K562 (cell line): ENCODE results near the gene GALNT7. TPM values are rescaled to one million over a fixed set of nuclear protein-coding genes. Genes with fewer than 3 reads are reported as not detected.

ENCODE experiments used
- FIP1L1 ChIP-seq: fragments of 200-400 bp; formaldehyde crosslinking; IDR thresholded peaks from 2 replicates; pipeline ENCODE4 v1.6.1; 2018; ENCODE audit warnings: mild to moderate bottlenecking, low read depth, low read length; ENCODE audit not compliant: poor library complexity, severe bottlenecking
- HDAC1 ChIP-seq, 2 experiments: fragments of 450-650 bp; IDR thresholded peaks; 2 replicates each; pipeline ENCODE4 v1.6.1; 2016 to 2017; ENCODE audit warnings: inconsistent platforms in 1 of 2, mild to moderate bottlenecking in 1 of 2, moderate library complexity in 1 of 2
- HDAC6 ChIP-seq: IDR thresholded peaks from 2 replicates; pipeline ENCODE4 v1.6.1; 2012; ENCODE audit warnings: low read depth, mild to moderate bottlenecking, control low read depth, inconsistent platforms, low read length, moderate library complexity
- MYC ChIP-seq, 2 experiments: fragments of 250-450 bp in 1 of 2; sonication (Bioruptor Pico) in 1 of 2; IDR thresholded peaks; 2 replicates each; pipeline versions ENCODE4 v1.5.1 to v1.6.1; 2012 to 2021; ENCODE audit warnings: low read depth in 2 of 2, borderline replicate concordance in 1 of 2, improper control_type of control experiment in 1 of 2, low read length in 1 of 2, mild to moderate bottlenecking in 1 of 2, moderate library complexity in 1 of 2
- NFIC ChIP-seq: fragments of 450-650 bp; IDR thresholded peaks from 2 replicates; pipeline ENCODE4 v1.6.1; 2017; ENCODE audit warnings: mild to moderate bottlenecking, inconsistent platforms
- TAF9B ChIP-seq: fragments of 450-650 bp; IDR thresholded peaks from 2 replicates; pipeline ENCODE4 v1.6.1; 2018; ENCODE audit warnings: mild to moderate bottlenecking; ENCODE audit not compliant: partially characterized antibody
- TEAD4 ChIP-seq, 2 experiments: sonication (generic) in 1 of 2; formaldehyde crosslinking in 1 of 2; IDR thresholded peaks; 2 replicates each; pipeline versions ENCODE4 v1.6.1 to v1.8.0; 2012 to 2022; ENCODE audit warnings: borderline replicate concordance in 1 of 2, inconsistent platforms in 1 of 2, low read length in 1 of 2, mild to moderate bottlenecking in 1 of 2, missing genetic modification reagents in 1 of 2
- TRIM24 ChIP-seq, 2 experiments: fragments of 450-650 bp; IDR thresholded peaks; 2 replicates each; pipeline ENCODE4 v1.6.1; 2016
- ZBTB1 ChIP-seq: sonication (generic); formaldehyde crosslinking; IDR thresholded peaks from 2 replicates; pipeline ENCODE4 v1.8.1; 2023; ENCODE audit warnings: missing genetic modification reagents, low read depth, mild to moderate bottlenecking, borderline replicate concordance
- ZNF507 ChIP-seq: conservative IDR thresholded peaks from 2 replicates; pipeline ENCODE4 v1.6.1; 2017; ENCODE audit warnings: missing genetic modification characterization, missing compliant biosample characterization
- ZNF707 ChIP-seq: fragments of 250-450 bp; sonication (Bioruptor Pico); conservative IDR thresholded peaks from 2 replicates; pipeline ENCODE4 v1.8.0; 2022; ENCODE audit warnings: inconsistent platforms, mild to moderate bottlenecking, moderate library complexity
- polyA plus RNA-seq, 8 experiments: library from polyadenylated mRNA; depleted of rRNA in 4 of 8; stranded (reverse) in 5 of 8; unstranded in 3 of 8; fragments of >200 nt; fragmentation: Nextera tagmentation in 2 of 8; fragmentation: Illumina TruSeq in 1 of 8; extraction: Ambion mirVana in 2 of 8; extraction: Trizol in 1 of 8; gene quantifications; 2 replicates each; pipeline versions ENCODE4 v1.2.1 to v1.2.3, GENCODE V29; 2011 to 2014; ENCODE audit warnings: inconsistent platforms in 1 of 8, missing spikeins in 1 of 8
- total RNA-seq, 7 experiments: library from RNA; depleted of rRNA in 6 of 7; stranded (reverse); fragments of >200 nt in 6 of 7; fragmentation: Illumina TruSeq in 2 of 7; extraction: Trizol in 2 of 7; gene quantifications; 2 replicates each; pipeline versions ENCODE4 v1.2.1 to v1.2.3, GENCODE V29; 2011 to 2021; ENCODE audit warnings: low replicate concordance in 1 of 7
- TF ChIP-seq, protein P1 (sequence below): fragments of 200-800 bp; sonication (Bioruptor generic); IDR thresholded peaks from 2 replicates; pipeline ENCODE4 v1.6.1; 2016; ENCODE audit warnings: missing genetic modification characterization, missing compliant biosample characterization
- TF ChIP-seq, protein P2 (sequence below): IDR thresholded peaks from 2 replicates; pipeline ENCODE4 v1.6.1; 2012; ENCODE audit warnings: low read depth, low read length, improper control_type of control experiment, borderline replicate concordance

Gene GALNT7
- total and polyA plus RNA-seq, 9 of the 15 experiments (the other 6 are each of a cell fraction or from before 2014, with no cell fraction given): 16.7 to 38.7 (median 31.1) TPM

DNA sequence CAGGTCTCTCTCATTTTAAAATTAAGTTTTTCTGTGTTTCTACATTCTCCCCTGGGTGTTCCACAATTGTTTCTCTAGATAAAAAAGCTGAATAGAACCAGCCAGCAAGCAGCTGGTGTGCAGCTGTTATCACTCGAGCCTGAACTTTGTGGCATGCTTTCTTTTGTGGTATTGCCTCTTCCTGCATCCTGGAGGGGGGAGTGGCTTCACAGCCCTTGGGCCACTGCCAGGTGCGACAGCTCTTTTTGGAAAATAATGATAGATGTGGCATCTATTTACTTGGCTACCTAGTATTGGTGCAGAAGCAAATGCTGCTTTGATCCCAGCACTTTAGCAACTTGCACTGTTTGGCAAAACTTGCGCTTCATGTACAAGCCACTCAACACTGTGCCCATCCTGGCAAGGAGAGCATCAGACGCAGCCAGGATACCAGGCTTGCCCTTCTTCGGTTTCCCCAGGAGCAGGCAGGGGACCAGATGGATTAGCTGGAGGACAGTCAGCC is 96.1 kb downstream of the GALNT7 start (continued):
- TF ChIP-seq, protein P1, sequence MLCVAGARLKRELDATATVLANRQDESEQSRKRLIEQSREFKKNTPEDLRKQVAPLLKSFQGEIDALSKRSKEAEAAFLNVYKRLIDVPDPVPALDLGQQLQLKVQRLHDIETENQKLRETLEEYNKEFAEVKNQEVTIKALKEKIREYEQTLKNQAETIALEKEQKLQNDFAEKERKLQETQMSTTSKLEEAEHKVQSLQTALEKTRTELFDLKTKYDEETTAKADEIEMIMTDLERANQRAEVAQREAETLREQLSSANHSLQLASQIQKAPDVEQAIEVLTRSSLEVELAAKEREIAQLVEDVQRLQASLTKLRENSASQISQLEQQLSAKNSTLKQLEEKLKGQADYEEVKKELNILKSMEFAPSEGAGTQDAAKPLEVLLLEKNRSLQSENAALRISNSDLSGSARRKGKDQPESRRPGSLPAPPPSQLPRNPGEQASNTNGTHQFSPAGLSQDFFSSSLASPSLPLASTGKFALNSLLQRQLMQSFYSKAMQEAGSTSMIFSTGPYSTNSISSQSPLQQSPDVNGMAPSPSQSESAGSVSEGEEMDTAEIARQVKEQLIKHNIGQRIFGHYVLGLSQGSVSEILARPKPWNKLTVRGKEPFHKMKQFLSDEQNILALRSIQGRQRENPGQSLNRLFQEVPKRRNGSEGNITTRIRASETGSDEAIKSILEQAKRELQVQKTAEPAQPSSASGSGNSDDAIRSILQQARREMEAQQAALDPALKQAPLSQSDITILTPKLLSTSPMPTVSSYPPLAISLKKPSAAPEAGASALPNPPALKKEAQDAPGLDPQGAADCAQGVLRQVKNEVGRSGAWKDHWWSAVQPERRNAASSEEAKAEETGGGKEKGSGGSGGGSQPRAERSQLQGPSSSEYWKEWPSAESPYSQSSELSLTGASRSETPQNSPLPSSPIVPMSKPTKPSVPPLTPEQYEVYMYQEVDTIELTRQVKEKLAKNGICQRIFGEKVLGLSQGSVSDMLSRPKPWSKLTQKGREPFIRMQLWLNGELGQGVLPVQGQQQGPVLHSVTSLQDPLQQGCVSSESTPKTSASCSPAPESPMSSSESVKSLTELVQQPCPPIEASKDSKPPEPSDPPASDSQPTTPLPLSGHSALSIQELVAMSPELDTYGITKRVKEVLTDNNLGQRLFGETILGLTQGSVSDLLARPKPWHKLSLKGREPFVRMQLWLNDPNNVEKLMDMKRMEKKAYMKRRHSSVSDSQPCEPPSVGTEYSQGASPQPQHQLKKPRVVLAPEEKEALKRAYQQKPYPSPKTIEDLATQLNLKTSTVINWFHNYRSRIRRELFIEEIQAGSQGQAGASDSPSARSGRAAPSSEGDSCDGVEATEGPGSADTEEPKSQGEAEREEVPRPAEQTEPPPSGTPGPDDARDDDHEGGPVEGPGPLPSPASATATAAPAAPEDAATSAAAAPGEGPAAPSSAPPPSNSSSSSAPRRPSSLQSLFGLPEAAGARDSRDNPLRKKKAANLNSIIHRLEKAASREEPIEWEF: no peak
- peak; percentile 73 for TF ChIP-seq TAF9B
- TF ChIP-seq, protein P2, sequence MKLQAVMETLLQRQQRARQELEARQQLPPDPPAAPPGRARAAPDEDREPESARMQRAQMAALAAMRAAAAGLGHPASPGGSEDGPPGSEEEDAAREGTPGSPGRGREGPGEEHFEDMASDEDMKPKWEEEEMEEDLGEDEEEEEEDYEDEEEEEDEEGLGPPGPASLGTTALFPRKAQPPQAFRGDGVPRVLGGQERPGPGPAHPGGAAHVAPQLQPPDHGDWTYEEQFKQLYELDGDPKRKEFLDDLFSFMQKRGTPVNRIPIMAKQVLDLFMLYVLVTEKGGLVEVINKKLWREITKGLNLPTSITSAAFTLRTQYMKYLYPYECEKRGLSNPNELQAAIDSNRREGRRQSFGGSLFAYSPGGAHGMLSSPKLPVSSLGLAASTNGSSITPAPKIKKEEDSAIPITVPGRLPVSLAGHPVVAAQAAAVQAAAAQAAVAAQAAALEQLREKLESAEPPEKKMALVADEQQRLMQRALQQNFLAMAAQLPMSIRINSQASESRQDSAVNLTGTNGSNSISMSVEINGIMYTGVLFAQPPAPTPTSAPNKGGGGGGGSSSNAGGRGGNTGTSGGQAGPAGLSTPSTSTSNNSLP: no peak
- no peak for TF ChIP-seq ZBTB1
- peak; percentile 43; the same call in 1 of the 2 replicates for TF ChIP-seq MYC (IDR thresholded peaks at IDR 0.05; ENCODE audit: low read depth, low read length)
- no peak for TF ChIP-seq MYC (CRISPR knock-in tag; IDR thresholded peaks at IDR 0.05; ENCODE audit: borderline replicate concordance, low read depth)
- no peak for TF ChIP-seq HDAC6
- peak; percentile 51 to 67; a peak in 1 of 4 replicates for TF ChIP-seq TRIM24 (IDR thresholded peaks at IDR 0.05)
- no peak for TF ChIP-seq ZNF507 (tag)
- peak; percentile 80 for TF ChIP-seq TEAD4 (IDR thresholded peaks at IDR 0.05; ENCODE audit: low read length)
- no peak for TF ChIP-seq TEAD4 (CRISPR knock-in tag; IDR thresholded peaks at IDR 0.05; ENCODE audit: borderline replicate concordance)
- TF ChIP-seq NFIC: peak; percentile 91
- TF ChIP-seq HDAC1 (IDR thresholded peaks at IDR 0.05): peak in 1 of 2 experiments; percentile 80; a peak in 1 of 4 replicates
- no peak for TF ChIP-seq FIP1L1
- no peak for TF ChIP-seq ZNF707
